Brain pericyte (primary cell): Measurements from ENCODE around the gene RLBP1.

Source experiments
- DNase-seq: peaks from one replicate; pipeline ENCODE4 v3.0.0-alpha.2; 2012; ENCODE audit warnings: low read depth, low spot score

Gene RLBP1

DNA sequence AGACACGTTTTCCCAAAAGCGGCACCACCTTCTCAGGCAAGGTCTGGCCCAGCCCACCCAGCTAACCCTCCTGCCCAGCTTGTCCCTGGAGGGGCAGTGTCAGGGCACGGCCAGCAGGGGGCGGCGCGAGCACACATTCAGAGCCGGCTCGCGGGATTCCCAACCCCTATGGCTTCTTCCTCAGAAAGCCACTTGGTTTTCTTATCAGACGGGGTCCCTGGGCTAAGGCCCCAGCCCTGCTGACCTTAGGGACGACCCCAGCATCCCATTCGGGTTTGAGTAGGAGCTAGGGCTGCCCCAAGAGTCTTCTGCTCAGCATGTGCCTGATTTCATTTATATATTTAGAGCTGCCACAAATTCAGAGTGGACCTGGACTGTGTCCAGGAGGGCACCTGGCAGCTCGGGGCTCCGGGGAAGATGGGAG lies 14.5 kb downstream of the RLBP1 start:
- DNase-seq, result no peak

DNA sequence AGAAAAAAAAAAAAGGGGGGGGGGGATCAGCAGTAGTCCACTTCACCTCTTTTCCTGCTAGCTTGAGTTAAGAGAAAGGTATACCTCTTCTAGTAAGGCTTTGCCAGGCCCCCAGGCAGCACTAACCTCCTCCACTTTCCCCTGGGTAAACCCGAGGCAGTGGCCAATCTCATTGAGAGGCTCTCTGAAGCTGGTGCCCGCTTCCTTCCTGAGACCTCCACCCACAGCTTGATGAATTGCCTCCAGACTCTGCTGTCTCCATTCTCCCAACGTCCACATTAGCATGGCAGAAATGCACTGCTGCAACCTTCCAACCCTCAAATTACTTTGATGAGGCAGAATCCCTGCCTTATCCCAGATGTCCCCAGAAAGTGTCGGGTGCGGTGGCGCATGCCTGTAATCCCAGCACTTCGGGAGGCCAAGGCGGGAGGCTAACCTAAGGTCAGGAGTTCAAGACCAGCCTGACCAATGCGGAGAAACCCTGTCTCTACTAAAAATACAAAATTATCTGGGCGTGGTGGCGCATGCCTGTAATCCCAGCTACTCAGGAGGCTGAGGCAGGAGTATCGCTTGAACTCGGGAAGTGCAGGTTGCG lies 15.3 kb downstream of the RLBP1 start:
- no peak for DNase-seq

DNA sequence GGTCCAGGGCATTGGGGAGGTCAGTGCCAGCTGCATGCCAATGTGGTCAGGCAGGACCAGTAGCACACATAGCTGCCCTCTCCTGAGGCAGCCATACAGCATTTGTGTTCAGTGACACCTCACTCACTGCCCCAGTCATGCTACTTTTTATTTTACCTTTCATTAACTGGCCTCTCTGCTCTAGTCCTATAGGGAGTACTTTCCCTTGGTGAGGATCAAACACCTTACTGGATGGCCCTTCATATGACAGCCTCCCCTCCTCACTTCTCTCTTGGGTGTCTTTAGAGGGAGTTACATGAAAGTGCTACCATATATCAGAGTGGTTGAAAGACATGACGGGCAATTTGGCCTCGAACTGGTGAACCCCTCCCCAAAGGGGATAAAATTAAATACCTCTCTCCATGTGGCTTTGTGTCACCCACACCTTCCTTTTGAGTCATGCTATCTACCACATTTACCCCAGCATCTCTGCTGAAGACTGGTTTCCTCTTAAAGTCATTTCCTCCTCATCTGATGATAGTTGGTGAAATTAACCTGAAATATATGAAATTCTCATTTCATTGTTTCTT lies 17.6 kb downstream of the RLBP1 start:
- no peak for DNase-seq

DNA sequence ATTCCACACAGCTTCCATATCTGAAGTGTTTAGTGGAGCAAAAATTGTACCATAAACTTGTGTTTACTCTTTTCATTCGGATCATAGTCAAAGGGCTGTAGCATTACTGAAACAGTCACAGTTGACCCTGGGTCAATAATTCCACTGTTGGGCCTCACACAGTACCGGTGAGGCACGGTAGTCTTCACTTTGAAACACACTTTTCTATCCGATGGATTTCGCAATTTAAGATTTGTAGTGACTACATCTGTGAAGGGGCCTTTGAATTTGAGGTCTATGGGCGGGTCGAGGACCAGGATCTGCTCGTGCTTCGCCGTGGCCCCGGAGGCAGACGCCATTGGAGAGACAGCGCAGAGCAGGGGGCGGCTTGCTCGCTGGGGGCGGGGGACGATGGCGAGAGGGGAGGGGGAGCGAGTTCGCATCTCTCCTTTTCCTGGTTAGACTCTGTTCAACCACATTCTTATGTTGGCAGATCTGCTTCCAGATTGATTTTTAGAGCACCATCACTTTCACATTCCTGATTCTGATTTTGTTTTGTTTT lies 19.8 kb downstream of the RLBP1 start:
- no peak for DNase-seq

DNA sequence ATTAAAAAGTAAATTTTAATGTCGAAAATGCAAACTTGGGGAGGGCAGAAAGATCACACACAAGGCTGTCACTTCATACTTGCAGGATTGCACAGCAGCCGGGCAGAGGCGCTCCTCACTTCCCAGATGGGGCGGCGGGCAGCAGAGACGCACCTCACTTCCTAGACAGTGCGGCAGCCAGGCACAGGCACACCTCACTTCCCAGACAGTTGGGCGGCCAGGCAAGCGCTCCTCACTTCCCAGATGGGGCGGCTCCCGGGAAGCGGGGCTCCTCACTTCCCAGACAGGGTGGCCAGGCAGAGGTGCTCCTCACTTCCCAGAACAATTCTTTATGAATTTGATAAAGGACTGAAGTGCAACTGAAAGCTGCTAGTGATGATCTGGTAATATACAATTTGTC lies 21.2 kb downstream of the RLBP1 start:
- DNase-seq, result no peak

DNA sequence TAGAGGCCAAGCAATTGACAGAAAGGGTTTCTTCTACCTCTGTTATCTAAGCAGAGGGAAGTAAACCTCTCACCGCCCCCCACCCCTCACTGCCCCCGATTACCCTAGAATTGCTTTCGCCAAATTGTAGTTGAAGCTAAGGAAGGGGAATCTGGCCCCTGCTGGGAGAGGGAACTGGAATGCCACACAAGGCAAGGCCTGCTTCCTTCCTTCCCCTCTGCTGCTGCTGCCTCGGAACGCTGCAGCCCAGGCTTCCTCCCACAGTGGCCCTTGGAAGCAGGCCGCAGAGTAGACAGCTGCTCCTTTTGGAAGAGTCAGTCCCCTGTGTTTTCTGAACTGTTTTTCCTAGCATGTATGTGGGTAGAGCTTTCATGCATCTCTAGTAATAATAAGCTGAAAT lies 21.6 kb downstream of the RLBP1 start:
- DNase-seq, result no peak

- no peak for DNase-seq
These were observed 22.4 kb downstream of the RLBP1 start for GRCh38 chr15:89198934-89199333.

DNA sequence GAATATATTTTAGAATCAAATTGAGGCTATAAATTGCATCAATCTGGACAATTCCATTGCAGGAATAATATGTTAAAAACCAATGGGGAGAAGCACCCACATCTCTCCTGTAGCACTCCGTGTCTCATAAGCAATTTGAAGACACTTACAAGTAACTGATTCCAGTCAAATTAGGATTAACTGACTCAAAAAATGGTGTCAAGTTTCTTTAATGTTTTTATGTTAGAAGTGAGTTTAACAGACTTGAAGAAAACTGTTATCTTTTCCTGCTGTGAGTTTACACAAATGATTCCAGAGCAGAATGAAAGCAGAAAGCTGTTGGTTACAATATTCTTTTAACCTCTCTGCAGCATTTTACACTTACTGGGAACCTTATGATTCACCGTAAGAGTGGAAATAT lies 23.2 kb downstream of the RLBP1 start:
- no peak for DNase-seq

- DNase-seq, result no peak
These were observed 23.8 kb downstream of the RLBP1 start for GRCh38 chr15:89197503-89197971.

GRCh38 chr15:89196994-89197393 lies 24.4 kb downstream of the RLBP1 start:
- DNase-seq, result no peak

DNA sequence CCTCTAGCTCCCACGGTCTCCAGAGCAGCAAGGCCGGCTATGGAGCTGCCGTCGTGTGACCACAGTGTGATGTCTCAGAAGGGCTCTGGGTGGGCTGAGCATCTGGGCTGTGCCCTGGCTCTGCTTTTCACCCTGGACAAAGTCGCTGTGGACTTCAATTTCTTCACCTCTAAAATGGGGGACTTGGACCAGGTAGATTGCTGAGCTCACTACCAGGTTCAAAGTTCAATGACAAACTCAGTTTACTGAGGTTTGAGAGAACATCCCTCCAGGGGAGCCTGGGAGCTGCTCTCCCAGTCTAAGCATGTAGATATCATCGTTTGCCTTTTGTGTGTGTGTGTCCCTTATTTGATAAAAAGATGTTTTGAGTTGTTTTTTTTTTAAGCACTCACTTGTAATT lies 25.1 kb downstream of the RLBP1 start:
- no peak for DNase-seq

- no peak for DNase-seq
These were observed 25.5 kb downstream of the RLBP1 start for GRCh38 chr15:89195836-89196235.

DNA sequence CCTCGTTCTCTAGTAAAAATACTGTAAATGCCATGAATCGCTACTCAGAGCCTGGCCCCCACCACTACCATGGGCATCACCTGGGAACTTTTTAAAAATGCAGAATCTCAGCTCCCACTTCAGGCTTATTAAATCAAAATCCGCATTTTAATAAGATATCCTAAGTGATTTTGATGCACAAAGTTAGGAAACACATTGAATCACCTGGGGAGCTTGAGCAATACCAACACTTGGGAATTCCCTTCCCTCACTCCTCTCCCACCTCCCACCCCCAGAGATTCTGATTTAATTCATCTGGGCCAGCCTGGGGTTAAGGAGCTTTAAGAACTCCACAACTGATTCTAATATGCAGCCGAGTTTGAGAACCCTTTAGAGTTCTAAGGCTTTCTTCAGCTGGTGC lies 26.8 kb downstream of the RLBP1 start:
- no peak for DNase-seq

DNA sequence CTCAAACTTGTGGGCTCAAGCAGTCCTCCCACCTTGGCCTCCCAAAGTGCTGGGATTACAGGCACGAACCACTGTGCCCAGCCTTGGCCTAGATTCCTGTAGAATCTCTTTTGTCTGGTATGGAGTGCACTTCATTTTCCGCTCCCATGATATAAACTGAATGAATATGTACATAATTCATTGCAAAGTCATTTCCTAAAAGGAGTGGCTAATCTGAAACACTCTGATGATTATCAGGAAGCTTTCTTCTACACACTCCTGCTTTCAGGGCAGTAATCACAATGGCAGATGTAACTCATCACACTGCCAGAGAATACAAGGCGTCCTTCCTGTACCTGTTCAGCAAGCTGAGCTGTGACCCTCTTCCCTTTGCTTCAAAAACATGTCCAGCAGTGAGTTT lies 28.6 kb downstream of the RLBP1 start:
- no peak for DNase-seq

- DNase-seq, result no peak
These were observed 29.2 kb downstream of the RLBP1 start for GRCh38 chr15:89192136-89192535.

- DNase-seq, result no peak
These were observed 33.3 kb downstream of the RLBP1 start for GRCh38 chr15:89187986-89188514.

DNA sequence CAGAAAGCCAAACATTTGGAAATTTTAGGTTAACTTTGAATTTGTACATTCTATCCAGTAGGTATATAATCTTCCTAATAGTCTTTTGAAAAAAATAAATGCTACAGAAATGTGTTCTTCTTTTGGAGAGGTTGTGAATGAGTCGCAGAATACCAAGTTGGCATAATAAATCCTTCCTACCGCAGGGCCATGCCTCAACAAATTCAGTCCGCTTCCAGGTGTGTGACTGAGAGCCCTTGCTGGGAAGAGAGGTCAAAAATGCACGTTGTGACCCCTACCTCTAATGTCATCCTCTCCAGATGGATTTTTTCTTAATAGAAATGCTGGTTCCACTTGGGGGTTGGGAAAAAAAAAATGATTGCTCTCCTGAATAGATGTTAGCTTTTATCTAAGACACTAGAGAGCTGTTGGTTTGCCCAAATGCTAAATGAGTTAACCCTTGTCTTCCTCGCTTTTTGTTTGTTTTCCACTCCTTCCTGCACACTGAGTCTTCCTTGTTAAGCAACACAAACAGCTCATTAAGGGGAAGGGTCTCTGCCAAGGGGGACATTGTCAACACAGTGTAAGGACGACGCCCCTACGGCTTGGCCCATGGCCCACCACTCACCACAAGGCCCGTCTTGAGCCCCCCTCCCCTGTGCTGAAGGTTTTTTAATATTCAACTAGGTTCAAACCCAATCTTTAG lies 33.9 kb downstream of the RLBP1 start:
- no peak for DNase-seq

- DNase-seq, result no peak
These were observed 34.6 kb downstream of the RLBP1 start for GRCh38 chr15:89186803-89187202.

DNA sequence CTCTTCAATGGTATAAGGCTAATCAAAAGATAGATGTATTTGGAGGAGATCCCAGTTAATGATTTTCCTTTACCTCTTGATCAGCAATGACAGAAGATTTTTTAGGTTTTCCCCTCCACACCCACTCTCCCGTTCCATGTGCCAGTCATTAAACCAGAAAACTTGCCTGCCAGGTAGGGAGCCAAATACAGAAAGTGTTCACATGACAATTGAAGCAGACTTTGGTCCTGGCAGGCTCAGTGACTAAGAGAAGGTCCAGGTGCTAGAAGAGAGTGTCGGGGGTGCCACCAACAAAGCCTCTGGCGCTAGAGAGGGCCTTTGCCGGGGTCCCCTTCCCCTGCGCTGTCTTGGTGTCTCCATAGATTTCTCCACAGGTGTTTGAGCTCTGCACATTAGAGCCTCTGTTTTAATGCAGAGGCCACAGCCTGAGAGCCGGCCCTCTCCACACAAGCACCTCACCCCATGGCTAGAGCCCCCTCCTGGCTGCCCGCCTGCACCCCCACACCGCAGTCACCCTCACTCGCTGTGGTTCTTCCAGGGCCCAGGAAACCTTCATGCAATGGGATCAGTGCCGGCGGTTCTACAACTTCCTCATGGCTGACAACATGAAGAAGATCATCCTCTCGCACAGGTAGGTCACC lies 36.4 kb downstream of the RLBP1 start:
- DNase-seq, result no peak

DNA sequence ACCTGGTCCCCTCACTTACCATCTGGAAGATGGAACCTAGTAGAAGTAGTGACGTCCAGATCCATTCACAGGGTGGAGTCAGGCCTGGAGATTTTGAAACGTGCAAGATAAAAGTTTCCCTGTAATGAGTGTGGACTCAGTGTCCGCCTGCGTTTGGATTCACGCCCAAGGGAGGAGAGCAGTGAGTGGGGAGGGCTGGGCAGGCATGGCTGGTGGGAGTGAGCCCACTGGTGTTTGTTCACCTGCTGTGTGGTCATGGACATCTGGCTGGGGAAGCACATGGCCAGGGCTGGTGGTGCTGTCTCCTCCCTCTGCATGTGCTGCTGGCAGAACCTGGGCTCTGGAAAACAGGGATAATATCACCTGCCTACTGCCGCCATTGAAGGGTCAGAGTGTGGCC lies 37.0 kb downstream of the RLBP1 start:
- DNase-seq, result no peak

GRCh38 chr15:89179966-89180875 lies 41.2 kb downstream of the RLBP1 start:
- DNase-seq, result no peak
